HG02970 (cell line): ENCODE measurements around the gene CSN2.
A peak's percentile ranks its signal among the peaks of the same experiment; 100 is the strongest.
"Not testable (repeated sequence)": the region's sequence is repeated elsewhere in the genome, so short reads cannot be mapped to it uniquely, and the experiment has no call there.

ENCODE experiments used
- ATAC-seq: cut with Tn5 transposase; IDR thresholded peaks from one replicate; pipeline ENCODE4 v1.9.1; 2021; ENCODE audit warnings: mild to moderate bottlenecking, moderate library complexity, moderate number of reproducible peaks; ENCODE audit not compliant: unreplicated experiment, low FRiP score

Gene CSN2

GRCh38 chr4:69965628-69966027 lies at the start of gene CSN2:
Gene CSN2, minus strand, starts transcription at chr4:69965728. Its CDS starts 4,733 bp downstream, at chr4:69960995.
- ATAC-seq: no peak

GRCh38 chr4:70008771-70009170 lies 43.2 kb upstream of the CSN2 start:
- no peak for ATAC-seq

- no peak for ATAC-seq
Observed at GRCh38 chr4:70002507-70002906, 37.0 kb upstream of the CSN2 start.

- no peak for ATAC-seq
Observed at GRCh38 chr4:70000711-70001110, 35.2 kb upstream of the CSN2 start.

- no peak for ATAC-seq
Observed at GRCh38 chr4:69999420-69999819, 33.9 kb upstream of the CSN2 start.

- ATAC-seq: no peak
Observed at GRCh38 chr4:69995526-69996016, 30.0 kb upstream of the CSN2 start, which contains the start of gene STATH. Gene STATH, plus strand, starts transcription at chr4:69995966. Its CDS starts 2,472 bp downstream, at chr4:69998438.

- ATAC-seq: no peak
Observed at GRCh38 chr4:69994782-69995181, 29.3 kb upstream of the CSN2 start.

GRCh38 chr4:69991016-69991415 lies 25.5 kb upstream of the CSN2 start:
- no peak for ATAC-seq

GRCh38 chr4:69986663-69987062 lies 21.1 kb upstream of the CSN2 start:
- ATAC-seq: no peak

GRCh38 chr4:69984030-69984443 lies 18.5 kb upstream of the CSN2 start:
- ATAC-seq: no peak

GRCh38 chr4:69977582-69977981 lies 12.1 kb upstream of the CSN2 start:
- no peak for ATAC-seq

GRCh38 chr4:69974631-69975030 lies 9.1 kb upstream of the CSN2 start:
- no peak for ATAC-seq

- no peak for ATAC-seq
Observed at GRCh38 chr4:69970071-69970470, 4.5 kb upstream of the CSN2 start.

GRCh38 chr4:69957209-69957608 lies 8.3 kb downstream of the CSN2 start:
- ATAC-seq: no peak

- no peak for ATAC-seq
Observed at GRCh38 chr4:69951602-69952001, 13.9 kb downstream of the CSN2 start.

GRCh38 chr4:69936566-69936965 lies 29.0 kb downstream of the CSN2 start:
- no peak for ATAC-seq

- ATAC-seq: no peak
Observed at GRCh38 chr4:69934150-69934549, 31.4 kb downstream of the CSN2 start.

- no peak for ATAC-seq
Observed at GRCh38 chr4:69930768-69931167, 34.8 kb downstream of the CSN2 start, which contains the start of gene CSN1S1. Gene CSN1S1, plus strand, starts transcription at chr4:69931068. Its CDS starts 1,488 bp downstream, at chr4:69932556.

GRCh38 chr4:69923782-69924410 lies 41.6 kb downstream of the CSN2 start:
- not testable (repeated sequence) for ATAC-seq

- no peak for ATAC-seq
Observed at GRCh38 chr4:69920874-69921273, 44.7 kb downstream of the CSN2 start.

- ATAC-seq: peak; percentile 65
Observed at GRCh38 chr4:69910016-69910782, 55.3 kb downstream of the CSN2 start.

GRCh38 chr4:69909195-69909594 lies 56.3 kb downstream of the CSN2 start:
- ATAC-seq: no peak
